NOMO-1 treated with dmso at 0.1 percent for 144 hours (cell line): ENCODE data around the gene METTL5.
"Not testable (repeated sequence)": the region's sequence is repeated elsewhere in the genome, so short reads cannot be mapped to it uniquely, and the experiment has no call there.

ENCODE experiments used
- DNase-seq: peaks from one replicate; lab custom pipeline; 2025; ENCODE audit not compliant: unreplicated experiment; lab: John Stamatoyannopoulos, UW

The METTL5 gene

GRCh38 chr2:169824373-169825333 lies at the start of gene METTL5:
Gene METTL5, minus strand, starts transcription at chr2:169824905. Its CDS starts 308 bp downstream, at chr2:169824597.
- peak; percentile 66 for DNase-seq

GRCh38 chr2:169871994-169872393 lies 47.3 kb upstream of the METTL5 start:
- DNase-seq: no peak

DNA sequence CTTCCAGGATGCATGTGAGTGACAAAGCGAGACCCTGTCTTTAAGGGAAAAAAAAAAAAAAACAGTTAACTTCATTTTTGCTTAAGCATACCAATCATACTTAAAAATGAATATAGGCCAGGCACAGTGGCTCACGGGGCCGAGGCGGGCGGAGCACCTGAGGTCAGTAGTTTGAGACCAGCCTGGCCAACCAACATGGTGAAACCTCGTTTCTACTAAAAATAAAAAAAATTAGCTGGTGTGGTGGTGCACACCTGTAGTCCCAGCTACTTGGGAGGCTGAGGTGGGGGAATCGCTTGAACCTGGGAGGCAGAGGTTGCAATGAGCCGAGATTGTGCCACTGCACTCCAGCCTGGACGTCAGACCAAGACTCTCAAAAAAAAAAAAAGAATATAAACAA lies 46.7 kb upstream of the METTL5 start:
- DNase-seq: not testable (repeated sequence)

DNA sequence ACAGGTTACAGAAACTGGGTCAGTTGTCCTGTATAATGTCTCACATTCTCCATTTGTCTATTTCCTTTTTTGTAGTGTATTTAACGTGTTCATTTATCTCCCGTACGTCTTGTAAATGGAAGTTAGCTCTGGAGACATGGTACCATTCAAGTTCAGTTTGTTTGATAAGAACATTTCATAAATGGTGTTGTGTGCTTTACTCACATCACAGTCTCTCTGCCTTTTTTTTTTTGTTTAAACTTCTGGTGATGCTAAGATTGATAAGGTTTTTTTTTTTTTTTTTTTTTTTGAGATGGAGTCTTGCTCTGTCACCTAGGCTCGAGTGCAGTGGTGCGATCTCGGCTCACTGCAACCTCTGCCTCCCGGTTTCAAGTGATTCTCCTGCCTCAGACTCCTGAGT lies 44.2 kb upstream of the METTL5 start:
- no peak for DNase-seq

DNA sequence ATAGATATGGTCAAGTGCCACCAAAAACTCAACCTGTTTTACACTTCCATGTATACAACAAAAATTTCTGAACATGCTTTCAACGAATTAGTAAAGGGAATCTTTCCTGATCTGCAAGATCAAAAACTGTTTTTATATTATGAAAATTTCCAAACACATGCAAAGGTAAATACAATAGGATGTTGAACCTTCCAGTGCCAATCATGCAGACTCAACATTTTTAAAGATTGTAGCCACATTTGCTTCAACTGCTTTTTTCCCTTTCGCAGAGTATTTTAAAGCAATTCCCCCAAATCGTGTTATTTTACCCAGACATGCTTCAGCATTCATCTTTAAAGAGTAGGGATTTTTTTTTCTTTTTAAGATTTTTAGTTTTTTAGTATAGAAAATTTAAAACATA lies 42.9 kb upstream of the METTL5 start:
- no peak for DNase-seq

DNA sequence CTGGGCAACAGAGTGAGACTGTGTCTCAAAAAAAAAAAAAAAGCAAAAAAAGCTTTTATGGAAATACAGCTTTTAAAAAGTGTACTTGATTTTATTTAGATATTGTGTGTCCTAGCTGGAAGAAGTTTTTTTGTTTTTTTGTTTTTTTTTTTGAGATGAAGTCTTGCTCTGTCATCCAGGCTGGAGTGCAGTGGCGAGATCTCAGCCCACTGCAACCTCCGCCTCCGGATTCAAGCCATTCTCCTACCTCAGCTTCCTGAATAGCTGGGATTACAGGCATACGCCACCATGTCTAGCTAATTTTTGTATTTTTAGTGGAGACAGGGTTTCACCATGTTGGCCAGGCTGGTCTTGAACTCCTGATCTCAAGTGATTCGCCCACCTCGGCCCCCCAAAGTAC lies 41.5 kb upstream of the METTL5 start:
- not testable (repeated sequence) for DNase-seq

GRCh38 chr2:169865492-169865891 lies 40.8 kb upstream of the METTL5 start:
- no peak for DNase-seq

- DNase-seq: no peak
These were observed 38.1 kb upstream of the METTL5 start for GRCh38 chr2:169862816-169863215.

DNA sequence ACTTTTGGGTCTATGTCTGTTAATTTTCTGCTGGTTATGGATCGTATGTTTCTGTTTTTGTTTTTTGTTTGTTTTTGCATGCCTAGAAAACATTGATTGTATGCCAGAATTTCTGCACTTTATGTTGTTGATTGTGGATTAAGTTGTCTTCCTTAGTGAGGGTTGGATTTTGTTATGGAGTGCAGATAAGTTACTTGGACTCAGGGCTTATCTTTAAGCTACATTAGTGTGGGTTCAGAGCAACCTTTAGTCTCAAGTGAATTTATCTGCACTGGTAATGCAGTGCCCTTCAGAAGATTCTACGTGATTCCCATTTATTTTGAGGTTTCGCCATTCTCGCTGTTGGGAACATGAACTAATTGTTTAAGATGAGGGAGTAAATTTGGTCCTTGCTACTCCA lies 35.4 kb upstream of the METTL5 start:
- DNase-seq: no peak

GRCh38 chr2:169859423-169859822 lies 34.7 kb upstream of the METTL5 start:
- DNase-seq: no peak

- not testable (repeated sequence) for DNase-seq
These were observed 30.9 kb upstream of the METTL5 start for GRCh38 chr2:169855281-169856258.

DNA sequence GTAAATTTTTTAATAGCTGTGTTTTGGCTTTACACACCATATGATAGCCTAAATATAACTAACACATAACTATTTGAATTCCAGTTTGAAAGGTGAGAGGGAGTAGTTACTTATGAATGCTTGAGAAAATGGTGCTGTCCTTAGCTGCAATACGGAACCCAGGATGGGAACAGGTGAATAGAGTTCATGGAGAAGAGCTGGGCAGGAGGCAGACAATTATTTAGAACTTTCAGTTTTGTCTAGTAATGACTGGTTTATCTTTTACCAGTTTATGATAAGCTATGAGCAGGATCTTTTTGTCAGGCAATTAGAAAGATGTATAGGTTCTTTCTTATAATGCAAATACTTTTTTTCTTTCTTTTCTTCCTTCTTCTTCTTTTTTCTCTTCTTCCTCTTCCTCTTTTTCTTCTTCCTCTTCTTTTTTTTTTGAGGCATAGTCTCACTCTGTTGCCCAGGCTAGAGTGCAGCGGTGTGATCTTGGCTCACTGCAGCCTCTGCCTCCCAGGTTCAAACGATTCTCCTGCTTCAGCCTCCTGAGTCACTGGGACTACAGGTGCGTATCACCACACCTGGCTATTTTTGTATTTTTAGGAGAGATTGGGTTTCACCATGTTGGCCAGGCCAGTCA lies 28.4 kb upstream of the METTL5 start:
- DNase-seq: no peak

- DNase-seq: no peak
These were observed 25.0 kb upstream of the METTL5 start for GRCh38 chr2:169849710-169850109.

DNA sequence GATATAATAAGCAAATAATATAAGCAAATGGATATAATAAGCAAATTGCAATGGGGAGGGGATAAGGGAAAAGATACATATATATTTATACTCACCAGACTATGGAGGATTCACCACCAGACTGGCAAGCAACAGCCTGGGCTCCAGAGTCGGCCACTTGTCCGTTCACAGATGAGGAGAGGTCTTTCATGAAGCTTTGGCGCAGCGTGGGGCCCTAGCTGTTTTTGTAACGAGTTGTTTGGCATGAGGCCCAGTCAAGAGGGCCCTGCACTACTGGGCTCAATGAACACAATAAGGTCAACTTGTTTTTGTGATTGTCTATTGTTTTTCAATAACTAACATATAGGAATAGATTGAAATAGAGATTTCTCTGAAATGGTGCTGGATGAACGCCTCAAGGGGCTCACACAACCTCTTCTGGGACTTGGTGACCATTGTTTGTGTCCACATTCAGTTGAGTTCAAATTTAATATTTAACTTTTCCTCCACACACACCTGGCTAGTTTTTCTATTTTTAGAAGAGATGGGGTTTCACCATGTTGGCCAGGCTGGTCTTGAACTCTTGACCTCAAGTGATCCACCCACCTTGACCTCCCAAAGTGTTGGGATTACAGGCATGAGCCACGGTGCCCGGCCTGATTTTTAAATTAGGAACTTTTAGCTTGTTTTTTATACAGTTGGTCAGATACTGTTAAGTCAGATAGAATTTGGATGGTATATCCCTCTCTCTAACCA lies 24.4 kb upstream of the METTL5 start:
- not testable (repeated sequence) for DNase-seq

- no peak for DNase-seq
These were observed 20.3 kb upstream of the METTL5 start for GRCh38 chr2:169845016-169845415.

GRCh38 chr2:169841625-169842024 lies 16.9 kb upstream of the METTL5 start:
- not testable (repeated sequence) for DNase-seq

DNA sequence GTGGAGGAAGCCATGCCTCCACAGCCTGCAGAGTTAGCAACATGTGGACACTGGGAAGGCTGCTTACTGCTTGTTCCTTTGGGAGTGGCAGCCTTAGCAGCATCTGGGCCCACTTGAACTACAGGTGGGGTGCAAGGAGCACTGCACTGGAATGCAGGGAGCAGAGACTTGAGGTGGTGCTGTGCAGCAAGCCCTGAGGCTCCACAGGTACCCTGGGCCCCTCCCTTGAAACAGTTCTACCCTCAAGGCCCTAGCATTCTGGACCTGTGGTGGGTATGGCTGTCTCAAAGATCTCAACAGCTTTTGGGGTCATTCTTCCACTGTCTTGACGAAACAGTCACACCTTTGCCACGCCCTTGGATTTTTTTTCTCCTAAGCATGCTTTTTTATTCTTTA lies 16.0 kb upstream of the METTL5 start:
- no peak for DNase-seq

DNA sequence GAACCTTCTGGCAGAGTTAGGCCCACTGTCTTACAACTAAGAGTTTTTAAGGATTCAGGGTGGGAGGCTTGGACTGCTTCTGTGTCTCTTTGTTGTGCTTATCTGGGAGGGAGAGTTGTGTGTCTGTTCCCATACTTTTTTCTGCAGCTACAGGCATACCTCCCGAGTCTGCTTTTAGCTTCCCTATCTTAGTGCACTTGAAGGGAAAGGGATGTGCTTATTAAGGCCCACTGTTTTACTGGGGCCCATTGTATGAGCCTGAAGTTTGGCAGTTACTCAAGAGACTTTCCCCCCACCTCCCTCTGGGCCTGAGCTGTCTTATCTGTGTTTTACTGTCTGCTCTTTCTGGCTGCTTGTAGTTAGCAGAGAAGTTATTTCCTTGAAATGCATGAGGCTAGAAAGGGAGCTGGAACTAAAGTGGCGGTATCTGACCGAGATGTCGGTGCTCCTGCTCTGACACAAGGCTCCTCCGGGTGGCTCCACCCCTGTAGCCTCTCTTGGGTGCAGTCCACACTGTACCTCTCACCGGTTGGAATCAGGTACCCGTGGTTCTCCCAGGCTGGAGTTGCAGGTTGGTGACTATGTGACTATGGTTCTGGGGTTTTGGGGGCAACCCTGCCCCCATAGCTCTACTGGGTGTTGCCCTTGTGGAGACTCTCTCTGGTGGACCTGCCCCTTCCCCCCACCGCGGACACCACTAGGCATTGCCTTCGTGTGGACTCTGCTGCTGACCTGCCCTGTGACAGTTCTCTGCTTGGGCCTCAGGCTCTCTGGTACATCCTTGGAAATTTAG lies 15.4 kb upstream of the METTL5 start:
- DNase-seq: no peak

- DNase-seq: no peak
These were observed 14.2 kb upstream of the METTL5 start for GRCh38 chr2:169838743-169839489.
